BJ (cell line): ENCODE results near the gene KLHL40. TPM values are rescaled to one million over a fixed set of nuclear protein-coding genes. Genes with fewer than 3 reads are reported as not detected.

ENCODE experiments used
- CTCF ChIA-PET: fragments of 350-600 bp; formaldehyde crosslinking; extraction: SDS; loops from one replicate; lab custom pipeline; 2021; ENCODE audit warnings: antibody characterized with exemption, inconsistent platforms; lab: Yijun Ruan, JAX
- POLR2A ChIA-PET: fragments of 300-600 bp; sonication (Branson Sonifier 250); formaldehyde crosslinking; extraction: SDS; loops from one replicate; lab custom pipeline; 2021; ENCODE audit warnings: antibody characterized with exemption; lab: Charles Lee
- DNase-seq: peaks from one replicate; pipeline ENCODE4 v3.0.0-alpha.2; 2011; ENCODE audit warnings: low read depth
- H3K27me3 ChIP-seq: 2 replicates; pipeline ENCODE4 v1.6.0; 2011; ENCODE audit warnings: low read length; ENCODE audit not compliant: control insufficient read depth, insufficient read depth
- H3K36me3 ChIP-seq: 2 replicates; pipeline ENCODE4 v1.5.1; 2011; ENCODE audit warnings: low read length; ENCODE audit not compliant: control insufficient read depth, insufficient read depth
- H3K4me3 ChIP-seq: 2 replicates; pipeline ENCODE4 v1.5.1; 2011; ENCODE audit warnings: low read depth, mild to moderate bottlenecking, control low read depth, low read length
- polyA plus RNA-seq: library from polyadenylated mRNA; depleted of rRNA; stranded (reverse); fragments of >200 nt; gene quantifications from 2 replicates; pipeline ENCODE4 v1.2.3, GENCODE V29; 2011
- TF ChIP-seq, protein P1 (sequence below): IDR thresholded peaks from 2 replicates; pipeline ENCODE4 v1.5.1; 2011; ENCODE audit warnings: low read depth, mild to moderate bottlenecking, control low read depth, inconsistent platforms, low read length, moderate library complexity; ENCODE audit not compliant: insufficient read depth

Gene KLHL40
- polyA plus RNA-seq, 1 experiment, result not detected

DNA sequence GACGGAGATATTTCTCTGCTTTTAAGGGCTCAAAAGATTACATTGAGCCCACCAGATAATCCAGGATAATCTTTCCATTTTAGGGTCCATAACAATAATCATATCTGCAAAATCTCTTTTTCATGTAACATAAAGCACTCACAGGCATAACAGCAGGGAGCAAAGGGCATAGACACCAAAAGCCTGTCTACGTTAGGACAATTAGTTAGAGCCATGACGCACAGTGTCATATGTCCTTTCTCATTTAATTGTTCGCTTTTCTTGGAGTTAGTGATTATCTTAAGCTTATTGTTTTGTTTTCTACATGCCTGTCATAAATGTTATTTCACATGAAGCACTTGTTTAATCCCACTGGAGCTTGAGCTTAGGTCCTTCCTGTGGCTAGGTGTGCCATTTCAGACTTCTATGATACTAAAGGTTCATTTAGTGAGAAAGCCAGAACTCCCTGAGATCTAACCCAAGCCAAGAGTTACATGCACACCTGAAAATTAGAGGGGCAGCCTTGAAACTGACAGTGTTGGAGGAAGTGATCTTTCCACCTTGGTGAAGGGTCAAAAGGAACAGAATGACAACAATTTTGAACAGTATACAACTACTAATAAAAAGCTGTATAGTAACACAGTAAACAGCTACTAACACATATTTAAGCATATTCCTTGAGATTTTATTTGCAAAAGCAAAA is 29.0 kb downstream of the KLHL40 start:
- POLR2A ChIA-PET, result no interaction called here
- no peak for DNase-seq
- TF ChIP-seq, protein P1, sequence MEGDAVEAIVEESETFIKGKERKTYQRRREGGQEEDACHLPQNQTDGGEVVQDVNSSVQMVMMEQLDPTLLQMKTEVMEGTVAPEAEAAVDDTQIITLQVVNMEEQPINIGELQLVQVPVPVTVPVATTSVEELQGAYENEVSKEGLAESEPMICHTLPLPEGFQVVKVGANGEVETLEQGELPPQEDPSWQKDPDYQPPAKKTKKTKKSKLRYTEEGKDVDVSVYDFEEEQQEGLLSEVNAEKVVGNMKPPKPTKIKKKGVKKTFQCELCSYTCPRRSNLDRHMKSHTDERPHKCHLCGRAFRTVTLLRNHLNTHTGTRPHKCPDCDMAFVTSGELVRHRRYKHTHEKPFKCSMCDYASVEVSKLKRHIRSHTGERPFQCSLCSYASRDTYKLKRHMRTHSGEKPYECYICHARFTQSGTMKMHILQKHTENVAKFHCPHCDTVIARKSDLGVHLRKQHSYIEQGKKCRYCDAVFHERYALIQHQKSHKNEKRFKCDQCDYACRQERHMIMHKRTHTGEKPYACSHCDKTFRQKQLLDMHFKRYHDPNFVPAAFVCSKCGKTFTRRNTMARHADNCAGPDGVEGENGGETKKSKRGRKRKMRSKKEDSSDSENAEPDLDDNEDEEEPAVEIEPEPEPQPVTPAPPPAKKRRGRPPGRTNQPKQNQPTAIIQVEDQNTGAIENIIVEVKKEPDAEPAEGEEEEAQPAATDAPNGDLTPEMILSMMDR, result no peak
- CTCF ChIA-PET, result no interaction called here
- Histone ChIP-seq H3K27me3 (peaks cover 9% of the 10 kb centered on the region), H3K36me3 (no peaks in the 10 kb centered on the region), H3K4me3 (no peak overlapping the region)

DNA sequence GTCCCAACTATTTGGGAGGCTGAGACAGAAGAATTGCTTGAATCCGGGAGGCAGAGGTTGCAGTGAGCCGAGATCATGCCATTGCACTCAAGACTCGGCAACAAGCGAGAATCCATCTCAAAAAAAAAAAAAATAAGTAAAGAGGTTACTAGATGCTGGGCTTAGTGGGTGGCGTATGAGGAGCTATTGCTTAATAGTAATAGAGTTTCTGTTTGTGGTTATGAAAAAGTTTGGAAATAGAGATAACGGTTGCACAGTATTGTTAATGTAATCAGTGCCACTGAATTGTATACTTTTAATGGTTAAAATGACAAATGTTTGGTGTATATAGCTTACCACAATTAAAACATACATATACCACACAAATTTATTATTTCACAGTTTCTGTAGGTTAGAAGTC is 32.0 kb downstream of the KLHL40 start:
- CTCF ChIA-PET, result interaction anchor here (0.6 kb wide), 1 partner anchor 25 kb away, joined by 3 read pairs; no protein-coding TSS in a partner anchor
- peaks cover 6% of the 10 kb centered on the region for H3K27me3 ChIP-seq
- TF ChIP-seq, protein P1, result no peak
- POLR2A ChIA-PET, result no interaction called here
- H3K4me3 ChIP-seq, result no peak overlapping the region
- no peak for DNase-seq
- no peaks in the 10 kb centered on the region for H3K36me3 ChIP-seq

DNA sequence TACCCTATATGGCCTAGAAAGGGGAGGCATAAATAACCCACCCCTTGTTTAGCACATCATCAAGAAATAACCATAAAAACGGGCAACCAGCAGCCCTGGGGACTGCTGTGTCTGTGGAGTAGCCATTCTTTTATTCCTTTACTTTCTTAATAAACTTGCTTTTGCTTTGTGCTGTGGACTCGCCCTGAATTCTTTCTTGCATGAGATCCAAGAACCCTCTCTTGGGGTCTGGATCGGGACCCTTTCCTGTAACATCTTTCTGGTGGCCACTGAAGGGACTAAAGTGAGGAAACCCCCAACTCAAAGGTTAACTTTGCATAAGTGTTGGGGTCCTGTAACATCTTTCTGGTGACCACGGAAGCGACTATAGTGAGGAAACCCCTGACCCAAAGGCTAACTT is 33.0 kb downstream of the KLHL40 start:
- ChIA-PET CTCF (no interaction called here), POLR2A (no interaction called here)
- TF ChIP-seq, protein P1, result no peak
- Histone ChIP-seq H3K36me3 (no peaks in the 10 kb centered on the region), H3K27me3 (peaks cover 4% of the 10 kb centered on the region), H3K4me3 (no peak overlapping the region)
- no peak for DNase-seq

DNA sequence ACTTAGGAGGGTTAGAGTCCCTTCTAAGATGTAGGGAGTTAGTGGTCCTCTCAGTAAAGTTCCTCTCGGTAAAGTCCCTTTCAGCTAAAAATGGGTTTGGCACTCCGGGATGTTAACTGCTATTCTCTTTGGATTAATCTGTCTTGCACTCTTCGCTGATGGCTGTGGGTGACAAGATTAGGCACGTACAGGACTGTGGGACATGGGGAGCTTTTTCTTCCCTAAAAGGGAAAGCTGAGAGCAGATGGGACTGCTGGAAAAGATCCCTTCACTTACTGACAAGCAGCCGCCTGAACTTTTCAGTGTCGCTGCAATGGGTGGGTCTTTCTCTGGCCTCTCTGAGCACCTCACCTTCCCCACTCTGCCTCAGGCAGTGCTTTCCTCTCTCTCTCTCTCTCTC is 33.7 kb downstream of the KLHL40 start:
- POLR2A ChIA-PET, result no interaction called here
- Histone ChIP-seq H3K4me3 (no peak overlapping the region), H3K36me3 (no peaks in the 10 kb centered on the region), H3K27me3 (peaks cover 1% of the 10 kb centered on the region; the same call in 1 of the 2 replicates)
- CTCF ChIA-PET, result interaction anchor here (0.6 kb wide), 1 partner anchor 14 kb away, joined by 3 read pairs; no protein-coding TSS in a partner anchor
- DNase-seq, result no peak
- TF ChIP-seq, protein P1, result no peak

DNA sequence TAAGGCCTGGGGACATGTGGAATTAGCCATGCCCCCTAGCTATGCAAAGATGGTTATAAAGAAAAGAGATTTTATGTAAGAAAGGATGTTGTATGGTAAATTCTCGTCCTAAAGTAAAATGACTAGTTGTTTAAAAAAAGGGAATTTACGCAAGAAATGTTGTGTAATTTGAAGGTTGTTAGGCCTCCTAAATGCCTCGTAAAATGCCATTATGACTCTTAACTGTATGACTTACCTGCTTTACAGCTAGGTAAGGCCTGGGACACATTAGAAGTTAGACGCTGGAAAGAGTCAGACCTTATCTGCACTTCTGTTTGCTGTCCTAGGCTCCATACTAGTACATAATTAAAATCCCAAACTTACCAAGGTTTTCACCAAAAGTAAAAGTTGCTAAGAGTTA is 34.8 kb downstream of the KLHL40 start:
- TF ChIP-seq, protein P1, result no peak
- Histone ChIP-seq H3K4me3 (no peak overlapping the region), H3K36me3 (no peaks in the 10 kb centered on the region), H3K27me3 (peaks cover 3% of the 10 kb centered on the region; the same call in 1 of the 2 replicates)
- CTCF ChIA-PET, result no interaction called here
- POLR2A ChIA-PET, result no interaction called here
- DNase-seq, result no peak
